NCI-H2107 treated with DMSO at 0.1 percent for 48 hours (cell line): Measurements from ENCODE around the gene FOXE1.

Experiments
- DNase-seq: peaks from one replicate; lab custom pipeline; 2025; ENCODE audit not compliant: unreplicated experiment; lab: John Stamatoyannopoulos, UW

Gene FOXE1

GRCh38 chr9:97853056-97853843 lies at the start of gene FOXE1:
TSS of gene FOXE1 (plus strand) at chr9:97853226. CDS start at chr9:97853915, 689 bp downstream.
- no peak for DNase-seq

- no peak for DNase-seq
These were observed 49.0 kb upstream of the FOXE1 start for GRCh38 chr9:97804059-97804365.

- DNase-seq: no peak
These were observed 46.3 kb upstream of the FOXE1 start for GRCh38 chr9:97806721-97807120.

GRCh38 chr9:97807681-97808080 lies 45.3 kb upstream of the FOXE1 start:
- DNase-seq: no peak

GRCh38 chr9:97808415-97808814 lies 44.6 kb upstream of the FOXE1 start:
- no peak for DNase-seq

- no peak for DNase-seq
These were observed 44.1 kb upstream of the FOXE1 start for GRCh38 chr9:97808972-97809371.

GRCh38 chr9:97809666-97810344 lies 43.2 kb upstream of the FOXE1 start:
- no peak for DNase-seq

GRCh38 chr9:97811533-97812246 lies 41.3 kb upstream of the FOXE1 start:
- no peak for DNase-seq

GRCh38 chr9:97812247-97812543 lies 40.8 kb upstream of the FOXE1 start:
- DNase-seq: no peak

GRCh38 chr9:97813072-97813471 lies 40.0 kb upstream of the FOXE1 start:
- no peak for DNase-seq

GRCh38 chr9:97819735-97820134 lies 33.3 kb upstream of the FOXE1 start:
- DNase-seq: no peak

- DNase-seq: no peak
These were observed 32.7 kb upstream of the FOXE1 start for GRCh38 chr9:97820373-97820772.

- DNase-seq: no peak
These were observed 21.9 kb upstream of the FOXE1 start for GRCh38 chr9:97830884-97831829.

GRCh38 chr9:97831843-97832636 lies 21.0 kb upstream of the FOXE1 start:
- DNase-seq: no peak

- no peak for DNase-seq
These were observed 12.5 kb upstream of the FOXE1 start for GRCh38 chr9:97840521-97840920.

GRCh38 chr9:97842960-97843359 lies 10.1 kb upstream of the FOXE1 start:
- DNase-seq: no peak

GRCh38 chr9:97845130-97845529 lies 7.9 kb upstream of the FOXE1 start:
- no peak for DNase-seq

- no peak for DNase-seq
These were observed 7.3 kb upstream of the FOXE1 start for GRCh38 chr9:97845763-97846162.

GRCh38 chr9:97846347-97846746 lies 6.7 kb upstream of the FOXE1 start:
- DNase-seq: no peak

- DNase-seq: no peak
These were observed 5.4 kb upstream of the FOXE1 start for GRCh38 chr9:97847474-97848214.
